Neuronal stem cell (in vitro differentiated cells): Measurements from ENCODE around the gene IGFL4.

Source experiments
- DNase-seq: peaks from one replicate; pipeline ENCODE4 v3.0.0-alpha.2; 2013; ENCODE audit warnings: low spot score
- H2AFZ ChIP-seq: one replicate; pipeline ENCODE4 v1.6.1; 2013; ENCODE audit warnings: mild to moderate bottlenecking, low read length, inconsistent platforms
- H2AK5ac ChIP-seq: 2 replicates; pipeline ENCODE4 v1.6.1; 2013; ENCODE audit warnings: low read depth, mild to moderate bottlenecking, inconsistent platforms, low read length, moderate library complexity, mixed read lengths
- H2BK120ac ChIP-seq: 2 replicates; pipeline ENCODE4 v1.6.1; 2013; ENCODE audit warnings: low read depth, mild to moderate bottlenecking, inconsistent platforms, low read length, moderate library complexity, mixed read lengths
- H2BK12ac ChIP-seq: one replicate; pipeline ENCODE4 v1.6.1; 2013; ENCODE audit warnings: low read length, inconsistent platforms
- H2BK15ac ChIP-seq: 2 replicates; pipeline ENCODE4 v1.6.1; 2013; ENCODE audit warnings: mild to moderate bottlenecking, low read length, inconsistent platforms, mixed read lengths
- H2BK5ac ChIP-seq: one replicate; pipeline ENCODE4 v1.6.1; 2013; ENCODE audit warnings: inconsistent platforms, mild to moderate bottlenecking, low read length, moderate library complexity
- H3K14ac ChIP-seq: one replicate; pipeline ENCODE4 v1.6.1; 2013; ENCODE audit warnings: low read length, inconsistent platforms
- H3K18ac ChIP-seq: 2 replicates; pipeline ENCODE4 v1.6.1; 2013; ENCODE audit warnings: low read length, inconsistent platforms
- H3K23ac ChIP-seq: 2 replicates; pipeline ENCODE4 v1.6.1; 2013; ENCODE audit warnings: low read depth, mild to moderate bottlenecking, mixed read lengths, low read length, inconsistent platforms; ENCODE audit not compliant: poor library complexity
- H3K27ac ChIP-seq: replicated peaks from 3 replicates; pipeline ENCODE4 v1.5.1; 2013; ENCODE audit warnings: low read length, inconsistent platforms
- H3K27me3 ChIP-seq, 3 experiments: 2 replicates each; pipeline ENCODE4 v1.6.1; 2013; ENCODE audit warnings: low read length in 3 of 3, mild to moderate bottlenecking in 2 of 3, inconsistent platforms in 1 of 3, low read depth in 1 of 3, mixed read lengths in 1 of 3, moderate library complexity in 1 of 3; ENCODE audit not compliant: control insufficient read depth in 3 of 3, insufficient read depth in 3 of 3
- H3K36me3 ChIP-seq, 2 donors: replicated peaks in 1 of 2; 2 replicates each; pipeline ENCODE4 v1.6.1; 2013; ENCODE audit warnings: low read length in 2 of 2; ENCODE audit not compliant: control insufficient read depth in 2 of 2, insufficient read depth in 2 of 2
- H3K4ac ChIP-seq: 2 replicates; pipeline ENCODE4 v1.6.1; 2013; ENCODE audit warnings: inconsistent platforms, mild to moderate bottlenecking, low read length, moderate library complexity
- H3K4me1 ChIP-seq, 2 donors: 1 replicate in 1 of 2; 2 replicates in 1 of 2; pipeline ENCODE4 v1.6.1; 2013; ENCODE audit warnings: low read length in 2 of 2, low read depth in 1 of 2; ENCODE audit not compliant: control insufficient read depth in 2 of 2, insufficient read depth in 1 of 2
- H3K4me2 ChIP-seq: one replicate; pipeline ENCODE4 v1.6.1; 2013; ENCODE audit warnings: mild to moderate bottlenecking, low read length, inconsistent platforms; ENCODE audit not compliant: insufficient read depth, poor library complexity, severe bottlenecking
- H3K4me3 ChIP-seq, 2 donors: 2 replicates each; pipeline ENCODE4 v1.5.1; 2013; ENCODE audit warnings: low read length in 2 of 2, mild to moderate bottlenecking in 2 of 2, inconsistent platforms in 1 of 2, moderate library complexity in 1 of 2
- H3K79me1 ChIP-seq: one replicate; pipeline ENCODE4 v1.6.1; 2013; ENCODE audit warnings: low read depth, mild to moderate bottlenecking, inconsistent platforms, low read length, moderate library complexity
- H3K9ac ChIP-seq: one replicate; pipeline ENCODE4 v1.6.1; 2013; ENCODE audit warnings: mild to moderate bottlenecking, low read depth, low read length, inconsistent platforms; ENCODE audit not compliant: poor library complexity
- H3K9me3 ChIP-seq, 2 donors: replicated peaks in 1 of 2; 2 replicates each; pipeline versions ENCODE3 to v1.6.1; 2013; ENCODE audit warnings: low read length in 2 of 2, mild to moderate bottlenecking in 2 of 2, inconsistent platforms in 1 of 2, low read depth in 1 of 2, mixed read lengths in 1 of 2, moderate library complexity in 1 of 2; ENCODE audit not compliant: control insufficient read depth in 2 of 2, insufficient read depth in 1 of 2
- H4K8ac ChIP-seq: one replicate; pipeline ENCODE4 v1.6.1; 2013; ENCODE audit warnings: low read depth, mild to moderate bottlenecking, inconsistent platforms, low read length, moderate library complexity
- H4K91ac ChIP-seq: one replicate; pipeline ENCODE4 v1.6.1; 2013; ENCODE audit warnings: low read length, low read depth, mild to moderate bottlenecking, inconsistent platforms; ENCODE audit not compliant: poor library complexity
- WGBS, 2 donors: extraction: QIAGEN DNeasy Blood & Tissue Kit; methylation state at CpG; one replicate each; pipeline ENCODE4 v1.1.7; 2013; ENCODE audit warnings: missing lambda C conversion rate in 2 of 2, mixed read lengths in 1 of 2; ENCODE audit not compliant: insufficient read length in 2 of 2, insufficient replicate concordance in 1 of 2; ENCODE audit errors: extremely low coverage in 2 of 2; 5-methylcytosine and 5-hydroxymethylcytosine counted together

IGFL4 gene

DNA sequence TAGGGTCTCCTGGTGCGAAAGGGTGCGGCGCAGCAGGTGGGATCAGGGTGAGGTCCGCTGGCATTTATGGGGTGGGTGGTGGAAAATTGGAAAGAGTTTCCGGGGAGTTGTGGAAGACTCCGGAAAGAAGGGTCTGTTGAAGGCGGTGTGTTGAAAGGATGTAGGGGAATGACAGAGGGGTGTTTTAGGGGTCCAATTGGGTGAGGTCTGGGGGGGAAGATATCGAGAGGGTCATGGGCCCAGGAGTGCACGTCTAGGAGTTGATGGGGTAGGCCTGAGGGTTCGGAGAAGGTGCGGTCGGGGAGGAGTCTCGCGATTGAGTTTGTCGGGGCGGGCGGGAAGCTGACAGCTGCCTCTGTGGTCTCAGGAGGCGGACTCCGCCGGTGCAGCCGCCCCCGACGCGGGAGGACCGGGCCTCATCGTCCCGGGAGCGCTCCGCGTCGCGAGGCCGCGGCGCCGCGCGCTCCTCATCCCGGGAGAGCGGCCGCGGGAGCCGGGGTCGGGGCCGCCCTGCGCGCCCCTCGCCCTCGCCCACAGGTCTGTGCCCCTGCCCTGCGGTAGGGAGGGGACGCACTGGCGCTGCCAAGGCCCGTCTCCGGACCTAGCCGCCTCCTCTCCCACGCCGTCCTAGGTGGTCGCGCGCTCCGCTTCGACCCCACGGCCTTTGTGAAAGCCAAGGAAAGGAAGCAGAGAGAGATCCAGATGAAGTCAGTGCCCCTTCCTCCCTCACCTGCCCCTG, 24.9 kb downstream of the IGFL4 start:
- Histone ChIP-seq H3K79me1 (no peaks in the 10 kb centered on the region), H2BK12ac (peak overlapping the region; percentile 32), H3K27me3 (peaks cover 0 to 23% (median 11%) of the 10 kb centered on the region in 3 experiments), H2BK15ac (peak overlapping the region; percentile 81), H3K4me2 (peak overlapping the region; percentile 97), H3K4me3 (peak overlapping the region in 1 of 2 donors; percentile 78), H2BK120ac (no peak overlapping the region), H3K18ac (peak overlapping the region; percentile 93), H3K4me1 (peaks cover 4 to 14% of the 10 kb centered on the region in 2 donors), H3K36me3 (peaks cover 5 to 16% of the 10 kb centered on the region in 2 donors), H2BK5ac (peak overlapping the region; percentile 42), H3K9ac (peak overlapping the region; percentile 87), H3K23ac (peak overlapping the region; percentile 92), H2AK5ac (peak overlapping the region; percentile 76), H3K27ac (no peak overlapping the region), H3K4ac (no peak overlapping the region), H4K91ac (no peak overlapping the region), H3K9me3 (no peaks in the 10 kb centered on the region), H3K14ac (peak overlapping the region; percentile 65), H2AFZ (no peak overlapping the region), H4K8ac (no peak overlapping the region)
- DNase-seq: peak; percentile 26
- WGBS, 2 donors: no CpG with 5 or more reads among the region's 63 CpGs

DNA sequence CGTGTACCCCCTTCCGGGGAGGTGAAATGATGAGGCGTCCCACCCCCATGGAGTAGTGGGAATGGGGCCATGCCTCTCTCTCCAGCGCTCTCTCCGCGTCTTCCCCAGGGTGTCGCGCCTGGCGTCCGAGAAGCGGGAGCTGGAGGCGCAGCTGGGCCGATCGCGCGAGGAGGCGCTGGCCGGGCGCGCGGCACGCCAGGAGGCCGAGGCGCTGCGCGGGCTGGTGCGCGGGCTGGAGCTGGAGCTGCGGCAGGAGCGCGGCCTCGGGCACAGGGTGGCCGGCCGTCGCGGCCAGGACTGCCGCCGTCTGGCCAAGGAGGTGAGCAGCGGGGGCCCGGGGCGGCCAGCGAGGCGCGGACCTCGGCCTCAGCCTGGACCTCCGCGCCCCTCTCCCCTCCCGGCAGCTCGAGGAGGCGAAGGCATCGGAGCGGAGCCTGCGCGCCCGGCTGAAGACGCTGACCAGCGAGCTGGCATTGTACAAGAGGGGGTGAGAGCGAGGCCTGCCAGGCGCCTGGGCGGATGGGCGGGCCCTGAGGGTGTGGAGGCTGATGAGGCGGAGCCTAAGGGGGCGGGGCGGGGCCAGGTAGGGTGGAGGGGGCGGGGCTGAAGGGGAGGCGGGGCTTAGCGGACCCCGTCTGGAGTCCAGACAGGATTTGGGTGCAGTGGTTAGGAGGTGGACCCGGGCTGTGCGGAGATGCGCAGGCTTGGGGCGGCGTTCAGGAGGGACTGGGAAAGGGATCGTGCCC, 25.7 kb downstream of the IGFL4 start:
- H3K4me2 ChIP-seq: peak overlapping the region; percentile 99
- no CpG with 5 or more reads among the region's 74 CpGs for whole genome bisulfite sequencing, 2 donors
- H4K91ac ChIP-seq: no peak overlapping the region
- H3K9ac ChIP-seq: peak overlapping the region; percentile 95
- H3K9me3 ChIP-seq: no peaks in the 10 kb centered on the region
- H2BK5ac ChIP-seq: no peak overlapping the region
- H3K4me1 ChIP-seq: peaks cover 4 to 14% of the 10 kb centered on the region in 2 donors
- peak overlapping the region; percentile 87 for H2AK5ac ChIP-seq
- H3K4me3 ChIP-seq: peak overlapping the region in 1 of 2 donors; percentile 77
- no peaks in the 10 kb centered on the region for H3K79me1 ChIP-seq
- DNase-seq: peak; percentile 82
- H3K27ac ChIP-seq: no peak overlapping the region
- H2AFZ ChIP-seq: no peak overlapping the region
- peak overlapping the region; percentile 19 for H2BK15ac ChIP-seq
- H3K27me3 ChIP-seq: peaks cover 0 to 23% (median 11%) of the 10 kb centered on the region in 3 experiments
- H2BK12ac ChIP-seq: no peak overlapping the region
- H3K14ac ChIP-seq: no peak overlapping the region
- H3K23ac ChIP-seq: peak overlapping the region; percentile 17
- peaks cover 7 to 20% of the 10 kb centered on the region in 2 donors for H3K36me3 ChIP-seq
- no peak overlapping the region for H4K8ac ChIP-seq
- peak overlapping the region; percentile 92 for H3K18ac ChIP-seq
- H3K4ac ChIP-seq: no peak overlapping the region
- H2BK120ac ChIP-seq: no peak overlapping the region

DNA sequence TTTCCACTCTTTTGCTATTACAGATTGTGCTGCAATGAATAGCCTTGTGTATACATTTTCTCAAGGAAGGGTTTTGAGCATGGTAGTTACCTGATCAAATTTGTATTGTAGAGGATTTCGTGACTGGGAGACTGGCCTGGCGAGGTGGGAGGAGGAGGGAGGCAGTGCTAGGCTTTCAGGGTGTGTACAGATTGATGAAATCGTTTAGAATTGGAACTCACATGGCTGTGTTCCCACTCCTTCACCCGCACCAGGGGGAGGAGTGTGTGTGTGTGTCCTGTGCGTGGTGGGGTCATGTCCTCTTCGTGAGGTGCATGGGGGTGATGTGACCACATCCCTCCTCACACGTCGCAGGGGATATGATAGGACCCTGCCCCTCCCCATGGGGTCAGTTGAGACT, 26.3 kb downstream of the IGFL4 start:
- Histone ChIP-seq H3K4ac (no peak overlapping the region), H3K27ac (no peak overlapping the region), H4K91ac (no peak overlapping the region), H2AK5ac (peak overlapping the region; percentile 87), H3K4me3 (peak overlapping the region in 1 of 2 donors; percentile 77), H3K14ac (no peak overlapping the region), H2AFZ (no peak overlapping the region), H3K9me3 (no peaks in the 10 kb centered on the region), H3K23ac (peak overlapping the region; percentile 17), H3K4me1 (peaks cover 4 to 14% of the 10 kb centered on the region in 2 donors), H2BK120ac (no peak overlapping the region), H3K36me3 (peaks cover 7 to 20% of the 10 kb centered on the region in 2 donors), H3K79me1 (no peaks in the 10 kb centered on the region), H3K27me3 (peaks cover 0 to 23% (median 11%) of the 10 kb centered on the region in 3 experiments), H2BK12ac (no peak overlapping the region), H3K9ac (peak overlapping the region; percentile 95), H3K4me2 (peak overlapping the region; percentile 99), H4K8ac (no peak overlapping the region), H2BK15ac (peak overlapping the region; percentile 19), H2BK5ac (no peak overlapping the region), H3K18ac (peak overlapping the region; percentile 92)
- no CpG with 5 or more reads among the region's 8 CpGs for WGBS, 2 donors
- DNase-seq: peak; percentile 17
